SK-N-MC (cell line): Measurements from ENCODE around the gene VRK2.
"Not testable (repeated sequence)": the region's sequence is repeated elsewhere in the genome, so short reads cannot be mapped to it uniquely, and the experiment has no call there.

Experiments
- DNase-seq: peaks from one replicate; pipeline ENCODE4 v3.0.0-alpha.2; 2011; ENCODE audit warnings: low read depth, low spot score
- H3K27ac ChIP-seq: fragments of 200-600 bp; sonication (generic); 2 replicates; pipeline ENCODE4 v1.5.1; 2016; ENCODE audit warnings: mixed run types
- H3K36me3 ChIP-seq: fragments of 200-600 bp; sonication (generic); 2 replicates; pipeline ENCODE4 v1.6.1; 2017; ENCODE audit warnings: antibody characterized with exemption, low read length, mixed read lengths; ENCODE audit not compliant: insufficient read depth
- H3K4me3 ChIP-seq: fragments of 200-600 bp; sonication (generic); 2 replicates; pipeline ENCODE4 v1.5.1; 2016
- H3K9ac ChIP-seq: fragments of 200-600 bp; sonication (generic); 2 replicates; pipeline ENCODE4 v1.8.0; 2017; ENCODE audit warnings: mixed run types, mixed read lengths; ENCODE audit not compliant: insufficient read length
- H3K9me3 ChIP-seq: fragments of 200-600 bp; sonication (generic); 2 replicates; pipeline ENCODE4 v1.6.1; 2017; ENCODE audit warnings: low read depth, mild to moderate bottlenecking, antibody characterized with exemption, low read length, moderate library complexity, mixed read lengths
- EZH2 ChIP-seq: fragments of 200-600 bp; sonication (generic); IDR thresholded peaks from one replicate; pipeline ENCODE4 v1.6.1; 2017; ENCODE audit warnings: antibody characterized with exemption
- FOXP2 ChIP-seq: optimal IDR thresholded peaks from 2 replicates; pipeline ENCODE3; 2011; ENCODE audit warnings: mild to moderate bottlenecking, moderate library complexity; ENCODE audit not compliant: insufficient read depth; ENCODE audit errors: extremely low read length, control extremely low read depth
- POLR2AphosphoS5 ChIP-seq: IDR thresholded peaks from 2 replicates; pipeline ENCODE4 v1.6.1; 2012; ENCODE audit warnings: mild to moderate bottlenecking, low read depth, low read length, borderline replicate concordance

VRK2 gene

DNA sequence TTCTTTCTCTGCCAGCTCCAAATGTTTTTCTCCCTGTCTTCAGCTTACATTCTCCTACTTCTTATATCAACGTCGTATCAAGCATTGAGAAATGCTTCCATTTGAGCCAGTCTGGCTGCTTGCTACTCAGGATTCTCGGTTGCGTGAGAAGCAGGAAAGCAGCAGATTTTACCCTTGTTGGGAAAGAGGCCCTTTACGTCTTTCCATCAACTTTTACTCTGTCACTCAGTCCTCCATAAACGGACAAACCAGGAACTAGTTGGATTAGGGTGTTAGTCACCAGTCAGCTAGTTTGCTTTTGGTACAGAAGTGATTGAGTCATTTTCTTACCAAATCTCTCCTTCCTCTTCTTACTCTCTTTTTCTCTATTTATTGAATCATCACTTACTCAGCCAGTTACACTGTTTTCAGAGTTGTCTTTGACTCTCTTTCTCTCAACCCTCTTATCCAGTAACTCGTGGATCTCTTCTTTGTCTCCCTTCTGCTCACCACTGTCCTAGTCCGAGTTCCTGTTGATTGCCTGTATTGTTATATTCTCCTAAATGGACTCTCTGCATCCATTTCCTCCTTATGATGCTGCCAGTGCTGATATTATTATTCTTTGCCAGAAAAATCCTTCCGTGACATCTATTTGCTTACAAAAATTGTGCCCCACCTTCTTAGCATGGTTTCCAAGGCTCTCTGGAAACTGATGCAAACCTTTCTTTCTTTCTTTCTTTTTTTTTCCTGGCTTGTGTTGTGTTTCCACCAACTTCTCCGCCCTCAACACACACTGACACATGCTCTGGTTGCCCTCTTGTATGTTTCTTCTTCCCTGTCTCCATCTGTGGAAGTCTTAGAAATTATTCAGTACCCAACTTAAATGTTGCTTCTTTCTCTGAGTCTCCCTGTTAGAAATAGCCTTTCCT, 61.5 kb downstream of the VRK2 start:
- H3K27ac ChIP-seq, result no peak overlapping the region
- no peak for DNase-seq
- no peak overlapping the region for H3K9ac ChIP-seq
- TF ChIP-seq EZH2, result no peak
- TF ChIP-seq POLR2AphosphoS5, result no peak
- no peak for TF ChIP-seq FOXP2
- H3K9me3 ChIP-seq, result no peaks in the 10 kb centered on the region
- no peaks in the 10 kb centered on the region for H3K36me3 ChIP-seq
- H3K4me3 ChIP-seq, result no peak overlapping the region

- H3K4me3 ChIP-seq, result no peak overlapping the region
- no peak overlapping the region for H3K27ac ChIP-seq
- H3K9me3 ChIP-seq, result no peaks in the 10 kb centered on the region
- no peak overlapping the region for H3K9ac ChIP-seq
- no peak for DNase-seq
- H3K36me3 ChIP-seq, result no peaks in the 10 kb centered on the region
- TF ChIP-seq FOXP2, result no peak
- no peak for TF ChIP-seq EZH2
- TF ChIP-seq POLR2AphosphoS5, result no peak
These were observed 62.9 kb downstream of the VRK2 start for GRCh38 chr2:58109481-58109880.

DNA sequence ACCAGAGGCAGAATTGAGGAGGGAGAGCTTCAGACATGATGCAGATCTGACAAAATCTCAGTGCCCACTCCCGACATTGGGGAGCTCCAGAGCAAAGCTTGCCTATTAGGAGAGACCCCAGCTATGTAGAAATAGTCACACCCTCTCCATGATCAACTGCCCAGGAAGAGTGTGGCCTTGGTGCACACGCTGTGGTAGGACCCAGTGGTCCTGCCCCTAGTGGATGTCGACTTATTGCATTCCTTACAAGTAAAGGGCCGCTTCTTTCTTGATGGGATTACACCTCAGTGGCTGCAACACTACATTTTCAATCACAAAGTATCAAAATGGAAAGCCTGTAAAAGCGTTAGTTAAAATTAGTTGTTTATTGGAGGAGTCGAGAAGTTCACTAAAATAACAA, 64.2 kb downstream of the VRK2 start:
- Histone ChIP-seq H3K27ac (no peak overlapping the region), H3K9ac (no peak overlapping the region), H3K4me3 (no peak overlapping the region), H3K36me3 (no peaks in the 10 kb centered on the region), H3K9me3 (no peaks in the 10 kb centered on the region)
- no peak for TF ChIP-seq FOXP2
- TF ChIP-seq POLR2AphosphoS5, result no peak
- no peak for TF ChIP-seq EZH2
- no peak for DNase-seq

DNA sequence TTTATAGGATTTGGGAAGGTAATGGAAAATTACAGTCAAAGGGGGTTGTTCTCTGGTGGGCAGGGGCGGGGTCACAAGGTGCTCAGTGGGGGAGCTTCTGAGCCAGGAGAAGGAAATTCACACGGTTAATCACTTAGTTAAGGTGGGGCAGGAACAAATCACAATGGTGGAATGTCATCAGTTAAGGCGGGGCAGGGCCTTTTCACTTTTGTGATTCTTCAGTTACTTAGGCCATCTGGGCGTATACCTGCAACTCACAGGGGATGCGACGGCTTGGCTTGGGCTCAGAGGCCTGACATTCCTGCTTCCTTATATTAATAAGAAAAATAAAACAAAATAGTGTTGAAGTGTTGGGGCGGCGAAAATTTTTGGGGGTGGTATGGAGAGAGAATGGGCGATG, 67.0 kb downstream of the VRK2 start:
- not testable (repeated sequence) for H3K9ac ChIP-seq, H3K9me3 ChIP-seq, H3K4me3 ChIP-seq, DNase-seq, H3K27ac ChIP-seq, H3K36me3 ChIP-seq

DNA sequence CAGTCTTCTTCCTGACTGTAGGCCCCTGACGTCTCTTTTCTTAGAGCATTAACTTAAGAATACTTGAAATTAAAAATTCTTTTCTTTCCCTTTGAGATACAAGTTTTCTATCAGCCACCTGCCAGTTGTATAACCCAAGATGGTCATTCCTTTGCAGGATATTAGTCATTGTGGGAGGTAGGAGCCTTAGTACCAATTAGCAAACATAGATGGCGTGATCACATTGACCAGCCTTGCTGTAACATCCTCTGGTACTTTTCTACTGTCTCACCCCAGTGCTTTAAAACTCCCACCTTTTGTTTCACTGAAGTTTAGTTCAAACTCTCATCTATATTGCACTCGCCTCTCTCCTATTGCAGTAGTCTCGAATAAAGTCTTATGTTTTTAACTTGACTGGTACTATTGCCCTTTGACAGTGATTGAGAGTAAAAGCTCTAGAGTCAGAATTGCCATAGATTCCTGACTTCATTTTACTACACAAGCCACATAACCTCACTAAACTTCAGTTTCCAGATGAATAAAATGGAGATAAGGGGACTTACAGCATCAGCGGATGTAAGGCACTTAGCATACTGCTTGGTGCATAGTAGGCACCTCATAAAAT, 74.1 kb downstream of the VRK2 start:
- TF ChIP-seq EZH2 (no peak), FOXP2 (no peak), POLR2AphosphoS5 (no peak)
- Histone ChIP-seq H3K9ac (no peak overlapping the region), H3K27ac (no peak overlapping the region), H3K36me3 (no peaks in the 10 kb centered on the region), H3K4me3 (no peak overlapping the region), H3K9me3 (no peaks in the 10 kb centered on the region)
- no peak for DNase-seq

GRCh38 chr2:58122040-58122439, 75.4 kb downstream of the VRK2 start:
- Histone ChIP-seq H3K4me3 (no peak overlapping the region), H3K27ac (no peak overlapping the region), H3K9me3 (no peaks in the 10 kb centered on the region), H3K9ac (no peak overlapping the region), H3K36me3 (no peaks in the 10 kb centered on the region)
- TF ChIP-seq EZH2 (no peak), POLR2AphosphoS5 (no peak)
- DNase-seq, result no peak

GRCh38 chr2:58122540-58122939, 75.9 kb downstream of the VRK2 start:
- H3K4me3 ChIP-seq, result no peak overlapping the region
- no peaks in the 10 kb centered on the region for H3K9me3 ChIP-seq
- H3K36me3 ChIP-seq, result no peaks in the 10 kb centered on the region
- H3K9ac ChIP-seq, result no peak overlapping the region
- no peak for DNase-seq
- no peak for TF ChIP-seq EZH2
- no peak for TF ChIP-seq POLR2AphosphoS5
- TF ChIP-seq FOXP2, result no peak
- H3K27ac ChIP-seq, result no peak overlapping the region

DNA sequence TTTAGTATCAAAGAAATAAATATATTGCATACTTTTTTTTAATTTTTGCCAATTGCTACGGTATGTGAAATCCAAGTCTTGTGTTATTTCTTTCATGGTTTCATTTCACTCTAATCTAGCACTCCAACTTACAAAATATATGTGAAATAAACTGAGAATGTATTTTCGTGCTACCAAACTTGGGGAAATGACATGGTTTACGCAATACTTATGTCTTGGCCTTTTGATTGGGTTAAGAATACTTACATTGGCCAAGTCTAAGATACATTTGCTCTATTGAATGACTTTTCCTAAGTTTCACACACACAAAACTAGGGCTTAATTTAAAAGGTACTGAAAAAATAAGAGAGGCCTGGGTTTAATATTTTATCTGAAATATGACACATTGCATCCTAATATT, 80.5 kb downstream of the VRK2 start:
- TF ChIP-seq POLR2AphosphoS5 (no peak), EZH2 (no peak), FOXP2 (no peak)

GRCh38 chr2:58130238-58130637, 83.6 kb downstream of the VRK2 start:
- Histone ChIP-seq H3K4me3 (no peak overlapping the region), H3K9ac (no peak overlapping the region), H3K36me3 (no peaks in the 10 kb centered on the region), H3K27ac (no peak overlapping the region), H3K9me3 (no peaks in the 10 kb centered on the region)
- TF ChIP-seq POLR2AphosphoS5, result no peak
- TF ChIP-seq FOXP2, result no peak
- no peak for TF ChIP-seq EZH2
- no peak for DNase-seq

More for the DNA sequence above, 80.5 kb downstream of the VRK2 start:
- H3K27ac ChIP-seq, result no peak overlapping the region
- no peaks in the 10 kb centered on the region for H3K36me3 ChIP-seq
- no peak overlapping the region for H3K9ac ChIP-seq
- H3K4me3 ChIP-seq, result no peak overlapping the region
- no peaks in the 10 kb centered on the region for H3K9me3 ChIP-seq
- DNase-seq, result no peak
